ENCODE results near the gene HIGD1C. TPM values are rescaled to one million over a fixed set of nuclear protein-coding genes. Genes with fewer than 3 reads are reported as not detected.

The HIGD1C gene
- total RNA-seq, 1 experiment from 2014 or later, result not detected

DNA sequence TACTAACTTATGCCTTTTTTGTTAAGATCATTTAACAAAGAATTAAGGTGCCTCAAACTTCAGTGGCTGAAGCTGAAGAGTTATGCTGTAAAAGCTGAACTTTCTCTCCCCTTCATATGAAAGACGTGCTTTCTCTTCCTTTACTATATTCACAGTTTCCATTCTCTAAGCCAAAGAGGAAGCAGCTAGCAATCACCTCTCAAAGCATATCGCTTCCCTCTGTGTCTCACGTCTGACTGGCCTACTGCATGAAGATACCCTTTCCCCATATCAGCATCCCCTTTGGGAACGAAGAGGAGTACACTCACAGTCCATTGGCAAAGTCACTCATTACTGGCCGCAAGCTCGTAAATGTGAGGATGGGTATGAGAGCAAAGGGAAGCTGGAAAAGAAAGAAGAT is 38.9 kb downstream of the HIGD1C start:
- no peak overlapping the region for H3K4me2 ChIP-seq
- DNase-seq, result no peak
- H3K79me2 ChIP-seq (ENCODE audit: low read depth), result no peaks in the 10 kb centered on the region
- BruUV-seq (replicated peaks), result no TSS peak
- peaks cover 10% of the 10 kb centered on the region; the same call in 1 of the 2 replicates for H3F3A ChIP-seq (ENCODE audit: insufficient read depth, low read depth)
- H3K4me3 ChIP-seq, result no peak overlapping the region
- H4K20me1 ChIP-seq (ENCODE audit: insufficient read depth), result no peaks in the 10 kb centered on the region
- H3K9me3 ChIP-seq (ENCODE audit: insufficient read depth, low read depth), result no peaks in the 10 kb centered on the region
- TF ChIP-seq, protein P1, sequence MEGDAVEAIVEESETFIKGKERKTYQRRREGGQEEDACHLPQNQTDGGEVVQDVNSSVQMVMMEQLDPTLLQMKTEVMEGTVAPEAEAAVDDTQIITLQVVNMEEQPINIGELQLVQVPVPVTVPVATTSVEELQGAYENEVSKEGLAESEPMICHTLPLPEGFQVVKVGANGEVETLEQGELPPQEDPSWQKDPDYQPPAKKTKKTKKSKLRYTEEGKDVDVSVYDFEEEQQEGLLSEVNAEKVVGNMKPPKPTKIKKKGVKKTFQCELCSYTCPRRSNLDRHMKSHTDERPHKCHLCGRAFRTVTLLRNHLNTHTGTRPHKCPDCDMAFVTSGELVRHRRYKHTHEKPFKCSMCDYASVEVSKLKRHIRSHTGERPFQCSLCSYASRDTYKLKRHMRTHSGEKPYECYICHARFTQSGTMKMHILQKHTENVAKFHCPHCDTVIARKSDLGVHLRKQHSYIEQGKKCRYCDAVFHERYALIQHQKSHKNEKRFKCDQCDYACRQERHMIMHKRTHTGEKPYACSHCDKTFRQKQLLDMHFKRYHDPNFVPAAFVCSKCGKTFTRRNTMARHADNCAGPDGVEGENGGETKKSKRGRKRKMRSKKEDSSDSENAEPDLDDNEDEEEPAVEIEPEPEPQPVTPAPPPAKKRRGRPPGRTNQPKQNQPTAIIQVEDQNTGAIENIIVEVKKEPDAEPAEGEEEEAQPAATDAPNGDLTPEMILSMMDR (conservative IDR thresholded peaks at IDR 0.05), result no peak
- TF ChIP-seq EZH2 (IDR thresholded peaks at IDR 0.05; ENCODE audit: low read depth), result no peak
- H3K36me3 ChIP-seq (ENCODE audit: low read depth), result peaks cover 10% of the 10 kb centered on the region
- ChIA-PET POLR2A (ENCODE audit: unreplicated experiment) (interaction anchor here (0.7 kb wide), 1 partner anchor 506 kb away, joined by 6 read pairs; no protein-coding TSS in a partner anchor), CTCF (no interaction called here)
- intact Hi-C loops (cut with micrococcal nuclease; ENCODE audit: unreplicated experiment), result no loop called here
- H3K27ac ChIP-seq, result no peak overlapping the region
- no peak overlapping the region for H2AFZ ChIP-seq
- no peaks in the 10 kb centered on the region for H3K9me2 ChIP-seq (ENCODE audit: insufficient read depth)
- H3K27me3 ChIP-seq (ENCODE audit: insufficient read depth, low read depth), result no peaks in the 10 kb centered on the region
- no peaks in the 10 kb centered on the region for H3K4me1 ChIP-seq (replicated peaks; ENCODE audit: insufficient read depth)

DNA sequence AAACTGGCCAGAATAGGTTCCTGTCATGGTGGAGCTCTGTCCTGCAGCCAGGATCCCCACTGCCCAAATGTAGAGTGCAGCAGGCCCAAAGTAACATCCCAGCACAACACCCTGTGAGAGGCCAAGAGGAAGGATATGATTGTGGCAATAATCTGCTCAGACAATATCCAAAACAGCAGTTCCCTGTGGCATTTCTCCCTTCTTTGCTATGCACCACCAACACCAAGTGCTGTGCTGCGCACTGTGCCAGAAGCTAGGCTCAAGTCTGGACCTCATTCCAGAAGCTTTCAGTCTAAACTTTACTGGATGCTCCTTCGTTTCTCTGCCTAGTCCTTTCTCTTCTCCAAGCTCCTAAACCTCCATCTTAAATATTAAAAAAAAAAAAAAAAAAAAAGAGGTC is 40.5 kb downstream of the HIGD1C start:
- POLR2A ChIA-PET (ENCODE audit: unreplicated experiment), result interaction anchor here (0.6 kb wide), 1 partner anchor 90 kb away, joined by 6 read pairs; no protein-coding TSS in a partner anchor
- TF ChIP-seq, protein P1 (conservative IDR thresholded peaks at IDR 0.05), result no peak
- TF ChIP-seq EZH2 (IDR thresholded peaks at IDR 0.05; ENCODE audit: low read depth), result no peak
- Histone ChIP-seq H2AFZ (no peak overlapping the region), H3K27me3 (ENCODE audit: insufficient read depth, low read depth) (no peaks in the 10 kb centered on the region), H3K4me3 (no peak overlapping the region), H3K4me1 (replicated peaks; ENCODE audit: insufficient read depth) (no peaks in the 10 kb centered on the region), H3F3A (ENCODE audit: insufficient read depth, low read depth) (no peaks in the 10 kb centered on the region; the same call in 1 of the 2 replicates), H3K79me2 (ENCODE audit: low read depth) (no peaks in the 10 kb centered on the region), H3K36me3 (ENCODE audit: low read depth) (peaks cover 8% of the 10 kb centered on the region), H3K27ac (no peak overlapping the region), H3K9me2 (ENCODE audit: insufficient read depth) (no peaks in the 10 kb centered on the region), H3K4me2 (no peak overlapping the region), H3K9me3 (ENCODE audit: insufficient read depth, low read depth) (no peaks in the 10 kb centered on the region), H4K20me1 (ENCODE audit: insufficient read depth) (no peaks in the 10 kb centered on the region)
- no peak for DNase-seq
- CTCF ChIA-PET, result interaction anchor here (0.5 to 0.6 kb wide), 2 partner anchors 206 to 211 kb away, joined by 3 to 4 read pairs; no protein-coding TSS in a partner anchor
- intact Hi-C loops (cut with micrococcal nuclease; ENCODE audit: unreplicated experiment), result no loop called here
- no TSS peak for BruUV-seq (replicated peaks)

DNA sequence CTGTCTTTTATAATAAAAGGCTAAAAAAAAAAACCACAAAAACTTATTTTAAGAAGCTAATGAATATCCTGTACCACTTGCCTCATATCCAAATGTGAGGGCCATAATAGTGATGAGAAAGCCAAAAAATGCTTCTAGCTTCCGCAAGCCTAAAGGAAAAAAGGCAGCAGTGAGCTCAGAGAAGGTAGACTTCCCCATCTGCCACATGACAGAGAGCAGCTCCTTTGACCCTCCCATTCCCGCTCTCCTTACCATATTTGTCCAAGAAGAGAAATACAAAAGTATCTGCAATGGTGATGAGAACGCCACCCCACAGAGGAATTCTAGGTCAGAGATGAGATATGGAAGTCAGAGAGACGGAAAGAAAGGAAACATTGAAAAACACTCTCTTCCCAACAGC is 46.7 kb downstream of the HIGD1C start:
- Histone ChIP-seq H3K27me3 (ENCODE audit: insufficient read depth, low read depth) (no peaks in the 10 kb centered on the region), H3K79me2 (ENCODE audit: low read depth) (no peaks in the 10 kb centered on the region), H3K4me1 (replicated peaks; ENCODE audit: insufficient read depth) (no peaks in the 10 kb centered on the region), H3K4me3 (no peak overlapping the region), H2AFZ (no peak overlapping the region), H3K36me3 (ENCODE audit: low read depth) (peaks cover 17% of the 10 kb centered on the region), H4K20me1 (ENCODE audit: insufficient read depth) (no peaks in the 10 kb centered on the region), H3K4me2 (no peak overlapping the region), H3K27ac (no peak overlapping the region), H3K9me3 (ENCODE audit: insufficient read depth, low read depth) (no peaks in the 10 kb centered on the region), H3K9me2 (ENCODE audit: insufficient read depth) (no peaks in the 10 kb centered on the region), H3F3A (ENCODE audit: insufficient read depth, low read depth) (0 out of 2 replicates have a peak, but pooled peaks cover 2% of the 10 kb centered on the region)
- POLR2A ChIA-PET (ENCODE audit: unreplicated experiment), result interaction anchor here (0.7 kb wide), 1 partner anchor 172 kb away, joined by 3 read pairs; no protein-coding TSS in a partner anchor
- TF ChIP-seq, protein P1 (conservative IDR thresholded peaks at IDR 0.05), result no peak
- no peak for TF ChIP-seq EZH2 (IDR thresholded peaks at IDR 0.05; ENCODE audit: low read depth)
- BruUV-seq (replicated peaks), result no TSS peak
- CTCF ChIA-PET, result no interaction called here
- DNase-seq, result no peak
- intact Hi-C loops (cut with micrococcal nuclease; ENCODE audit: unreplicated experiment), result no loop called here
